HG03135 (cell line): ENCODE results near the gene ADAMTS7.
"Not testable (repeated sequence)": the region's sequence is repeated elsewhere in the genome, so short reads cannot be mapped to it uniquely, and the experiment has no call there.

Experiments
- ATAC-seq: cut with Tn5 transposase; IDR thresholded peaks from one replicate; pipeline ENCODE4 v1.9.1; 2021; ENCODE audit warnings: mild to moderate bottlenecking, moderate library complexity; ENCODE audit not compliant: unreplicated experiment

The ADAMTS7 gene

GRCh38 chr15:78811124-78811824 is at the start of gene ADAMTS7:
Gene ADAMTS7, minus strand, starts transcription at chr15:78811464. Its CDS starts 244 bp downstream, at chr15:78811220.
- peak; percentile 67 for ATAC-seq

- ATAC-seq, result peak; percentile 81
Observed at GRCh38 chr15:78859971-78860719, 48.9 kb upstream of the ADAMTS7 start.

DNA sequence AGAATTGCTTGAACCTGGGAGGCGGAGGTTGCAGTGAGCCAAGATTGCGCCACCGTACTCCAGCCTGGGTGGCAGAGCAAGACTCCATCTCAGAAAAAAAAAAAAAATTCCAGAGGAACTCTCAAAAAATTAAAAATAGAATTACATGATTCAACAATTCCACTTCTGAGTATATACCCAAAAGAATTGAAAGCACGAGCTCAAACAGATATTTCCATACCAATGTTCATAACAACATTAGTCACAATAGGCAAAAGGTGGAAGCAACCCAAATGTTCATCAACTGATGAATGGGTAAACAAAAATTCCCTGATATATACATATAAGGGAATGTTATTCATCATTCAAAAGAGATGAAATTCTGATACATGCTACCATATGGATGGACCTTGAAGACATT is 44.5 kb upstream of the ADAMTS7 start:
- no peak for ATAC-seq

DNA sequence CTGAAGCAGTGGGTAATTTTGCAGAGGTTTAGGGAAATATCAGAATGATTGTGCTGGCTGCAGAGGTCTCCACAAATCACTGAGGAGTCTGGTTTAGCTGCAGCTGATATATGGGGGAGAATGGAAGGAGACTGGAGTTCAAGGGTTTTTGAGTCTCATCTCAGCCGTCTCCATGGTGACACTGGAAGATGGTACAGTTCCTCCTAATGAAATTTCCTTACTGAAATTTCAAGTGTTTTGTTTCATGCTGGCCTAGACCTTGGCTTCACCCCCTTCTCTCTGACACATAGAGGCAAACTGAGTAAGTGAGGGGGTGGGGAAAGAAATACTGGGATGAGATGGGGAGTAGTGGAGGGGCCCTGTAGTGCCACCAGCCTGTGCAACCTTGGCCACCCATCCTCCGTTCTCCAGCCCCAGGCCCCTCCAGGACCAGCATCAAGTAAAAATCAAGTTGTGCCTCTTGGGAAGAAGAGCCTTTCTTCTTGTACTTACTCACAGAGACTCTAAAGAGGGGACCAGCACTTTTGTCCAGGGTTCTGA is 43.6 kb upstream of the ADAMTS7 start:
- ATAC-seq, result no peak

- ATAC-seq, result no peak
Observed at GRCh38 chr15:78853500-78853899, 42.2 kb upstream of the ADAMTS7 start.

DNA sequence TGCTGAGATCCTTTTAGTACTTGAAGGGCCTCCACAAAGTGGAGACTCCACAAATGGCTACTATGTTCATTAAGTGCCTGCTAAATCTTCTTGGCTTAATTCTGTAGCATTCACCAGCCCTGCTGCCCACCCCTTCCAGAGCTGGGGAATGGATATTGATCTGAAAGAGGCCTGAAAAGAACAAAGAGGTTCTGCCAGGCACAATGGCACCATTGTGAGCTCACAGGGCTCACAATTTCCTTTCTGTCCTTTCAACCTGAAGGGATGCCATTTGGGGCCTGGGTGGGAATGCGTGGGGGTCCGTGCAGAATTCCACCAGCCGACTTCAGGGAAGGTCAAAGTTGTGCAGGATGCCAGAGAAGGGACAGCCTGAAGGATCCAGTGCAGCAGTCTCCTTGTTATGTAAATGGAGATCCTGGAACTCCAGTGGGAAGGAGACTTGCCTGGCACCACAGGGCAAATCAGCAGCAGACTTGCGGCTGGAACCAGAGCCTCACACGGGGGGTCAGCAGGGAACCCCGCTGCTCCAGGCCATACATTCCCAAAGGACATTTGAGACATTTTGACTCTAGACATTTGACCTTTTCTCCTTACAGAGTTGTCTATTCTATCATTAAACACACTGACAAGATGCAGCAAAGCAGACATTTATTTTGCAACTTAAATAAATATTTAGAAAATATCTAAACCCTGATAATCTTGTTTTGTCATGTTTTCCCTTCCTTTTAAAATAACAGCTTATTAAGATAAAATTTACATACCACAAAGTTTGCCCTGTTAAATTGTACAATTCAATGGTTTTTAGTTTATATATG is 39.9 kb upstream of the ADAMTS7 start:
- no peak for ATAC-seq

DNA sequence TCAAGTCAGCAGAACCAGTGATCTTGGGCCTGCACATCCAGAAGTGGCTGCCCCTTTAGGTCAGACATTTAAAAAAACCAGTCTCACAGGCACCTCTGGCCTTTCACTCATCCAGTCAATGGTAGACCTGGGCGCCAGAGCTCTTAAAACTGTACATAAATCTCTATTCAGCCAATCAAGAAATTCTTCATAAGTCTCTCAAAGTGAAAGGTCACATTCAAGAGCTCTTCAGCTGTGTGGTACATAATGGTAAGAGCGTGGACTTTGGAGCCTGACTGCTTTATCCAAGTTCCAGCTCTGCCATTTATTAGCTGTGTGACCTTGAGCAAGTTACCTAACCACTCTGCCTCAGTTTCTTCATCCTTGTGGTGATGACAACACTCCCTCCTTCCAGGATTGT is 39.1 kb upstream of the ADAMTS7 start:
- no peak for ATAC-seq

- not testable (repeated sequence) for ATAC-seq
Observed at GRCh38 chr15:78847387-78847906, 36.2 kb upstream of the ADAMTS7 start.

DNA sequence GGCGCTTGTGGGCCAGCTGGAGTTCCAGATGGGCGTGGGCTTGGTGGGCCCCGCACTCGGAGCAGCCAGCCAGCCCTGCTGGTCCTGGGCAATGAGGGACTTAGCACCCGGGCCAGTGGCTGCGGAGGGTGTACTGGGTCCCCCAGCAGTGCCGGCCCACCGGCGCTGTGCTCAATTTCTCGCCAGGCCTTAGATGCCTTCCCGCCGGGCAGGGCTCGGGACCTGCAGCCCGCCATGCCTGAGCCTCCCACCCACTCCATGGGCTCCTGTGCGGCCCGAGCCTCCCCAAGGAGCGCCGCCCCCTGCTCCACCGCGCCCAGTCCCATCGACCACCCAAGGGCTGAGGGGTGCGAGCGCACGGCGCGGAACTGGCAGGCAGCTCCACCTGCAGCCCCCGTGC is 35.6 kb upstream of the ADAMTS7 start:
- ATAC-seq, result not testable (repeated sequence)

- no peak for ATAC-seq
Observed at GRCh38 chr15:78842519-78842918, 31.3 kb upstream of the ADAMTS7 start.

DNA sequence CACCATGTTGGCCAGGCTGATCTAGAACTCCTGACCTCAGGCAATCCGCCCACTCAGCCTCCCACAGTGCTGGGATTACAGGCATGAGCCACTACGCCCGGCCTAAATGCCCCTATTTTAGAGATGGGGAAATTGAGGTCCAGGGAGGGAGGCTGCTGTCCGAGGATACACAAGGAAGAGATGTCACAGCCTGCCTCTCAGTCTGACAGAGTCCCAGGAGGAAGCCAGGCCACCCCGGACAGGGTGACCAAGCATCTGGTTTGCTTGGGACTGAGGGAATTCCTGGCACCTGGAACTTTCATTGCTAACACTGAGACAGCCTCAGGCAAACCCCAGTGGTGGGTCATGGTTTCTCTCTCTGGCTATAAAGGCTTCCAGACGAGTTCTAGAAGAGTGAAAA is 30.6 kb upstream of the ADAMTS7 start:
- no peak for ATAC-seq

DNA sequence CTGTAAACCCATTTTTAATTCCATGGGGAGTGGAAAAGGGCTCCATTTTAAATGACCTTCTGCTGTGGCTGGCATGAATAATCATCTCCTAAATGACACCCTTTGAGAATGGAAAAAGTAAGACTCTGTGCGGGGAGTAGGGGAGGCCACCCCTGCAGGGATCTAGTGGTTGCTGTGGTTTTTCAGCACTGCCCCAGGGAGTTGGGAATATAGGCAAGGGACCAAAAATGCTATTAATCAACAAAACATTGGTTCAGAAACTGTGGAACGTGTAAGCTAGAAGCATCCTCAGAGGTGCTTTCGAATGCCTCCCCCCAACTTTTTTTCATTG is 30.1 kb upstream of the ADAMTS7 start:
- no peak for ATAC-seq

GRCh38 chr15:78840661-78841375 is 29.6 kb upstream of the ADAMTS7 start:
- ATAC-seq, result no peak

DNA sequence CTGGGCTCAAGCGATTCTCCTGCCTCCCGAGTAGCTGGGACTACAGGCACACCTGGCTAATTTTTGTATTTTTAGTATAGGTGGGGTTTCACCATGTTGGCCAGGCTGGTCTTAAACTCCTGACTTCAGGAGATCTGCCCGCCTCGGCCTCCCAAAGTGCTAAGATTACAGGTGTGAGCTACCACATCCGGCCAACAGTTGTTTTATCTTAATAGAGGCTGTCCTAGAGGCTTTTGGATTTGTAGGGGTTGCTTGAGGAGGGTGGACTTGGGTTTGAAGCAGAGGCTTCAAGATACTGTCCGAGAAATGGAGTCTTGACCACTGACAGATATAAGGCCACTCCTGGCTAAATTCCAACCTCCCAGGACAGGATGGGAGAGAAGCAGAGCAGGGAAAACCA is 27.9 kb upstream of the ADAMTS7 start:
- ATAC-seq, result not testable (repeated sequence)

- ATAC-seq, result no peak
Observed at GRCh38 chr15:78838489-78838888, 27.2 kb upstream of the ADAMTS7 start.

DNA sequence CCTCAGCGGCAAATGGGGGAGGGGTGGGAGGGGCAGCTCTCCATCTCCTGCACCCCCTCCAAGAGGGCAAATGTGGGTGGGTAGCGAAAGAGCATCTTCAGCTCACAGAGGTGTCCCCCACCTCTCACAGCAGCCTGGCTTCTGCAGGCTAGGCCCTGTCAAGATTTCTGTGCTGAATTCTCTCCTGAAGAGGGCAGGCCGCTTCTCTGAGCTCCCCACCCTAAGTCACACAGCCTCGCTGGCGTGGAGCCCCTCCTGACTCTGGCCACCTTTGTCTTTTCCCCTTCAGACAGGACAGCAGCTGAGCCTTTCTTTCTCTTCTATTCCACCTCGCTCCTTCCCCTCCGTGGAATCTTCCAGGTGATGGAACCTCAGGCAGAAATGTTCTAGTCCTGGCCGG is 26.3 kb upstream of the ADAMTS7 start:
- ATAC-seq, result no peak

DNA sequence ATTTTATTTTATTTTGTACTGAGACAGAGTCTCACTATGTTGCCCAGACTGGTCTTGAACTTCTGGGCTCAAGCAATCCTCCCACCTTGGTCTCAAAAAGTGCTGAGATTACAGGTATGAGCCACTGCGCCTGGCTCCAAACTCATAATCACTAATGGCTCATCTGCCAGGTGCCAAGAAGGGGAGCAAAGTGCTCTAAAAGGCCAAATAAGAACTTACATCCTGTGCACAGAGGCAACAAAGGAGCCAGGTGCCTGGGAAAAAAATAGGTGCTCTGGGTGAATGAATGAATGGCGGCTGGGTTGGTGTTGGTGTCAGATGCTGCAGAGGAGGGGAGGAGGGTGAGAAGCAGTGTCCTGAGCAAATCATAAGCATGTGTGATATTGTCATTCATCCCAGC is 25.9 kb upstream of the ADAMTS7 start:
- ATAC-seq, result no peak

GRCh38 chr15:78836333-78836732 is 25.1 kb upstream of the ADAMTS7 start:
- ATAC-seq, result no peak

DNA sequence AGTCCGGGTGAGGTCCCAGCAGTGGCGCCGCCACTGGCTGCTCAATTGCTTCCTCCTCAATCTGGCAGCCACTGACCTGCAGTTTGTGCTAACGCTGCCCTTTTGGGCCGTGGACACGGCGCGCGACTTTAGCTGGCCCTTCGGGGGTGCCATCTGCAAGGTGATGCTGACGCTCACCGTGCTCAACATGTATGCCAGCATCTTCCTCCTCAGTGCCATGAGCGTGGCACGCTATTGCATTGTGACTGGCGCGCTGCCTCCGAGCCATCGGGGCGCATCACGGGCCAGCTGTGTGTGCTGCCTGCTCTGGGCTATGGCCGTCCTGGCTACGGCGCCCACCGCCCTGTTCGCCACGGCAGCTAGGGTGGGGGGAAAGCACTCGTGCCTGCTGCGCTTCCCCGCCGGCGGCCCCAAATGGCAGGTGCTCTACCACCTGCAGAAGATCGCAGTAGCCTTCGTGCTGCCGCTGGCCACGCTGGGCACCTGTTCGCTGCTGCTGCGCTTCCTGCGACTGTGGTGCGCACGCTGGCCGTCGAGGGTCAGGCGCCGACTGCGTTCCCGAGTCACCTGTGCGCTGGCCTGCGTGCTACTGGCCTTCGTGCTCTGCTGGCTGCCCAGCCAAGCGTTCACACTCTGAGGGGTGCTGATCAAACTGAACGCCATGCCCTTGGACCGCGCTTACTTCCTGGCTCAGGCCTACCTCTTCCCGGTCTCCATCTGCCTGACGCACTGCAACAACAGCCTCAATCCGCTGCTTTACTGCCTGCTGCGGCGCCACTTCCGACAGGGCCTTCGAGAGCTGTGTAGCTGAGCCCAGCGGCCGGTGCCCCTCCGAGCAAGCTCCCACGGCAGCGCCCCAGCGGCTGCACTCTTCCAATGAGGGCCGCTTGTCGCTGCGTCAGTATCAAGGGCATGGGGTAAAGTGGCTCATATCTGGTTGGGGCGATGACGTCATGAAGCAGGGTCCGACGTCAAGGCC is 20.3 kb upstream of the ADAMTS7 start:
- ATAC-seq, result no peak
